Stimulated activated effector memory CD8-positive, alpha-beta T cell treated with anti-CD3 and anti-CD28 coated beads, Interleukin-12 subunit alpha, Interleukin-12 subunit beta, amount 100 ng/mL, for 72 hours (primary cell): ENCODE results near the gene KHDC4.

Source experiments
- ATAC-seq: fragments of 150-1000 bp; cut with Tn5 transposase; 2 replicates; pipeline ENCODE4 v1.10.0; 2021
- DNase-seq, 2 donors: peaks; one replicate each; pipeline ENCODE4 v3.0.0; 2021 to 2022; ENCODE audit warnings: low spot score in 2 of 2
- H3K27ac Mint-ChIP-seq: one replicate; pipeline ENCODE4 v1.8.0; 2022; ENCODE audit warnings: mild to moderate bottlenecking, mixed read lengths
- H3K36me3 Mint-ChIP-seq: one replicate; pipeline ENCODE4 v1.8.0; 2022; ENCODE audit warnings: mild to moderate bottlenecking, mixed read lengths
- H3K4me1 Mint-ChIP-seq: one replicate; pipeline ENCODE4 v1.8.0; 2022; ENCODE audit warnings: mixed read lengths
- H3K4me3 Mint-ChIP-seq: one replicate; pipeline ENCODE4 v1.8.0; 2022; ENCODE audit warnings: mild to moderate bottlenecking, mixed read lengths
- H3K9me3 Mint-ChIP-seq: one replicate; pipeline ENCODE4 v1.8.0; 2022; ENCODE audit warnings: mixed read lengths

Gene KHDC4

GRCh38 chr1:155934097-155934935 is at the start of gene KHDC4:
Gene KHDC4, minus strand, starts transcription at chr1:155934413. Its CDS starts 40 bp downstream, at chr1:155934373.
- Mint-ChIP-seq H3K4me3 (no peak within 1 kb of the TSS), H3K4me1 (peaks cover 26% of the 10 kb centered on the region), H3K27ac (no peak within 1 kb of the TSS), H3K9me3 (no peaks in the 10 kb centered on the region), H3K36me3 (no peaks in the 10 kb centered on the region)
- DNase-seq (peak; percentile 74 to 93), ATAC-seq (peak; percentile 98)

GRCh38 chr1:155983191-155984024 is 49.2 kb upstream of the KHDC4 start:
- DNase-seq (no peak), ATAC-seq (no peak)
- Mint-ChIP-seq H3K27ac (peak overlapping the region; percentile 91), H3K36me3 (no peaks in the 10 kb centered on the region), H3K4me3 (no peak overlapping the region), H3K9me3 (no peaks in the 10 kb centered on the region), H3K4me1 (peaks cover 32% of the 10 kb centered on the region)

GRCh38 chr1:155982106-155982505 is 47.9 kb upstream of the KHDC4 start:
- Mint-ChIP-seq H3K4me1 (peaks cover 36% of the 10 kb centered on the region), H3K27ac (peak overlapping the region; percentile 91), H3K9me3 (no peaks in the 10 kb centered on the region), H3K36me3 (peaks cover 9% of the 10 kb centered on the region), H3K4me3 (peak overlapping the region; percentile 90)
- DNase-seq (no peak), ATAC-seq (no peak)

- H3K4me3 Mint-ChIP-seq = peak overlapping the region; percentile 90
- no peak for ATAC-seq
- DNase-seq = no peak
- peak overlapping the region; percentile 91 for H3K27ac Mint-ChIP-seq
- H3K9me3 Mint-ChIP-seq = no peaks in the 10 kb centered on the region
- peaks cover 43% of the 10 kb centered on the region for H3K4me1 Mint-ChIP-seq
- H3K36me3 Mint-ChIP-seq = peaks cover 15% of the 10 kb centered on the region
Measured at GRCh38 chr1:155981266-155982088, 47.3 kb upstream of the KHDC4 start.

- H3K36me3 Mint-ChIP-seq = peaks cover 32% of the 10 kb centered on the region
- no peak for DNase-seq
- H3K27ac Mint-ChIP-seq = peak overlapping the region; percentile 91
- no peak for ATAC-seq
- H3K4me3 Mint-ChIP-seq = peak overlapping the region; percentile 90
- H3K4me1 Mint-ChIP-seq = peaks cover 60% of the 10 kb centered on the region
- H3K9me3 Mint-ChIP-seq = no peaks in the 10 kb centered on the region
Measured at GRCh38 chr1:155979597-155980343, 45.6 kb upstream of the KHDC4 start.

GRCh38 chr1:155978973-155979429 is 44.8 kb upstream of the KHDC4 start:
- peaks cover 67% of the 10 kb centered on the region for H3K4me1 Mint-ChIP-seq
- DNase-seq (peak in 1 of 2 donors; percentile 64), ATAC-seq (peak; percentile 11)
- no peaks in the 10 kb centered on the region for H3K9me3 Mint-ChIP-seq
- H3K36me3 Mint-ChIP-seq = peaks cover 40% of the 10 kb centered on the region
- H3K27ac Mint-ChIP-seq = peak overlapping the region; percentile 91
- H3K4me3 Mint-ChIP-seq = peak overlapping the region; percentile 90

GRCh38 chr1:155978325-155978972 is 44.2 kb upstream of the KHDC4 start, which contains the start of gene ARHGEF2:
Gene ARHGEF2, minus strand, starts transcription at chr1:155978547. Its CDS starts 120 bp downstream, at chr1:155978427.
- H3K27ac Mint-ChIP-seq = peak within 1 kb of the TSS; percentile 91
- H3K36me3 Mint-ChIP-seq = peaks cover 45% of the 10 kb centered on the region
- peak; percentile 78 for ATAC-seq
- H3K9me3 Mint-ChIP-seq = no peaks in the 10 kb centered on the region
- H3K4me3 Mint-ChIP-seq = peak within 1 kb of the TSS; percentile 90
- peak; percentile 52 to 88 for DNase-seq
- H3K4me1 Mint-ChIP-seq = peaks cover 72% of the 10 kb centered on the region

GRCh38 chr1:155977690-155978324 is 43.6 kb upstream of the KHDC4 start:
- peak overlapping the region; percentile 91 for H3K27ac Mint-ChIP-seq
- ATAC-seq = peak; percentile 57
- peaks cover 52% of the 10 kb centered on the region for H3K36me3 Mint-ChIP-seq
- H3K4me3 Mint-ChIP-seq = peak overlapping the region; percentile 90
- peaks cover 79% of the 10 kb centered on the region for H3K4me1 Mint-ChIP-seq
- no peaks in the 10 kb centered on the region for H3K9me3 Mint-ChIP-seq
- DNase-seq = peak; percentile 42 to 82

- peaks cover 83% of the 10 kb centered on the region for H3K4me1 Mint-ChIP-seq
- H3K9me3 Mint-ChIP-seq = no peaks in the 10 kb centered on the region
- H3K36me3 Mint-ChIP-seq = peaks cover 59% of the 10 kb centered on the region
- H3K27ac Mint-ChIP-seq = peak overlapping the region; percentile 91
- H3K4me3 Mint-ChIP-seq = peak overlapping the region; percentile 90
- DNase-seq = peak in 1 of 2 donors; percentile 64
- ATAC-seq = peak; percentile 2
Measured at GRCh38 chr1:155976913-155977689, 42.9 kb upstream of the KHDC4 start.

GRCh38 chr1:155976062-155976912 is 42.1 kb upstream of the KHDC4 start:
- H3K4me3 Mint-ChIP-seq = peak overlapping the region; percentile 90
- ATAC-seq (no peak), DNase-seq (peak in 1 of 2 donors; percentile 71)
- no peaks in the 10 kb centered on the region for H3K9me3 Mint-ChIP-seq
- H3K4me1 Mint-ChIP-seq = peaks cover 83% of the 10 kb centered on the region
- peak overlapping the region; percentile 91 for H3K27ac Mint-ChIP-seq
- peaks cover 67% of the 10 kb centered on the region for H3K36me3 Mint-ChIP-seq

GRCh38 chr1:155975375-155976061 is 41.3 kb upstream of the KHDC4 start:
- Mint-ChIP-seq H3K9me3 (no peaks in the 10 kb centered on the region), H3K4me1 (peaks cover 83% of the 10 kb centered on the region), H3K27ac (peak overlapping the region; percentile 91), H3K4me3 (peak overlapping the region; percentile 90), H3K36me3 (peaks cover 75% of the 10 kb centered on the region)
- no peak for DNase-seq
- no peak for ATAC-seq
